SH-SY5Y (cell line): ENCODE measurements around the gene SPDEF.

ENCODE experiments used
- GATA2 ChIP-seq: IDR thresholded peaks from 2 replicates; pipeline ENCODE4 v1.6.1; 2011; ENCODE audit warnings: mild to moderate bottlenecking, low read depth, low read length
- GATA3 ChIP-seq: IDR thresholded peaks from 2 replicates; pipeline ENCODE4 v1.6.1; 2011; ENCODE audit warnings: low read depth, mild to moderate bottlenecking, low read length, moderate library complexity

GRCh38 chr6:34513646-34514045 is 42.5 kb downstream of the SPDEF start:
- no peak for TF ChIP-seq GATA2
- no peak for TF ChIP-seq GATA3
